Fibroblast of skin of left quadriceps (primary cell): ENCODE measurements around the gene OPTN.

Experiments used
- DNase-seq, 2 experiments: peaks; one replicate each; pipeline ENCODE4 v3.0.0-alpha.2; 2013; ENCODE audit warnings: low read depth in 2 of 2

OPTN gene

GRCh38 chr10:13184276-13184675 is 84.3 kb downstream of the OPTN start:
- no peak for DNase-seq

GRCh38 chr10:13184730-13185514 is 85.0 kb downstream of the OPTN start:
- no peak for DNase-seq

GRCh38 chr10:13187135-13187534 is 87.2 kb downstream of the OPTN start:
- no peak for DNase-seq
